Body of pancreas (tissue), 4 donors: ENCODE measurements around the gene PUSL1. TPM values are rescaled to one million over a fixed set of nuclear protein-coding genes. Genes with fewer than 3 reads are reported as not detected.

ENCODE experiments used
- ATAC-seq: fragments of 150-250 bp; one replicate; pipeline ENCODE4 v1.9.1; 2016
- DNase-seq, 4 donors: peaks; one replicate each; pipeline ENCODE4 v3.0.0-alpha.2; 2019
- H3K27ac ChIP-seq, 4 donors: fragments of 200-600 bp; sonication (generic); 1 replicate in 3 of 4; 2 replicates in 1 of 4; pipeline versions ENCODE4 v1.5.1 to v1.6.1; 2016 to 2019; ENCODE audit warnings: mild to moderate bottlenecking in 1 of 4, mixed read lengths in 1 of 4, moderate library complexity in 1 of 4
- H3K27me3 ChIP-seq, 2 donors: fragments of 200-600 bp; sonication (generic); one replicate each; pipeline ENCODE4 v1.6.0; 2016; ENCODE audit warnings: mild to moderate bottlenecking in 1 of 2
- H3K36me3 ChIP-seq, 2 donors: fragments of 200-600 bp; sonication (generic); replicated peaks in 1 of 2; 2 replicates each; pipeline ENCODE4 v1.5.1; 2016; ENCODE audit warnings: low read depth in 2 of 2; ENCODE audit not compliant: insufficient read depth in 1 of 2
- H3K4me1 ChIP-seq: fragments of 200-600 bp; sonication (generic); one replicate; pipeline ENCODE4 v1.6.0; 2016
- H3K4me3 ChIP-seq, 2 donors: fragments of 200-600 bp; sonication (generic); 1 replicate in 1 of 2; 2 replicates in 1 of 2; pipeline ENCODE4 v1.5.1; 2016 to 2019
- H3K9me3 ChIP-seq, 3 donors: fragments of 200-600 bp; sonication (generic); 1 replicate in 2 of 3; 2 replicates in 1 of 3; pipeline ENCODE4 v1.5.1; 2016
- CTCF ChIP-seq, 7 experiments: fragments of 450-650 bp in 4 of 7; fragments of 200-600 bp in 3 of 7; sonication (generic) in 3 of 7; IDR thresholded peaks; one replicate each; pipeline ENCODE4 v1.5.1; 2016 to 2019; ENCODE audit warnings: antibody characterized with exemption in 7 of 7
- POLR2A ChIP-seq, 3 donors: fragments of 450-650 bp; IDR thresholded peaks; one replicate each; pipeline ENCODE4 v1.6.1; 2016; ENCODE audit warnings: antibody characterized with exemption in 3 of 3, mild to moderate bottlenecking in 2 of 3
- WGBS, 2 donors: methylation state at CpG; one replicate each; pipeline ENCODE4 v1.1.5; 2017; 5-methylcytosine and 5-hydroxymethylcytosine counted together
- intact Hi-C: fragments of 100-400 bp; cut with DNase I; formaldehyde crosslinking; loops from one replicate; pipeline ENCODE4 v1.15.1; 2023
- microRNA-seq, 2 donors: library from miRNA; unstranded; fragments of <30 nt; microRNA quantifications; one replicate each; pipeline ENCODE4, GENCODE V29; 2016; ENCODE audit warnings: borderline number of aligned reads in 2 of 2, borderline replicate concordance in 2 of 2
- small RNA-seq: library from RNA; depleted of rRNA; stranded (forward); fragments of <200 nt; gene quantifications from one replicate; pipeline ENCODE3, GENCODE V24; 2016
- total RNA-seq, 2 donors: library from RNA; depleted of rRNA; stranded (reverse); fragments of >200 nt; gene quantifications; one replicate each; pipeline ENCODE4 v1.1.0, GENCODE V29; 2016

Gene PUSL1
- total RNA-seq, 2 donors from 2014 or later, result 20.2 to 20.8 TPM

- Histone ChIP-seq H3K9me3 (no peaks in the 10 kb centered on the region), H3K4me3 (no peak overlapping the region), H3K4me1 (peaks cover 7% of the 10 kb centered on the region), H3K27ac (peak overlapping the region in 2 of 4 donors; percentile 39 to 59), H3K36me3 (no peaks in the 10 kb centered on the region), H3K27me3 (peaks cover 0 to 12% of the 10 kb centered on the region in 2 donors)
- intact Hi-C loops, result no loop called here
- 53 to 100% methylated on average over 1 to 6 of the region's 6 CpGs for WGBS, 2 donors
- TF ChIP-seq CTCF (IDR thresholded peaks at IDR 0.05) (no peak), POLR2A (IDR thresholded peaks at IDR 0.05) (no peak)
- DNase-seq (peak in 1 of 4 donors; percentile 13), ATAC-seq (no peak)
Observed at GRCh38 chr1:1359308-1359663, 50.9 kb downstream of the PUSL1 start.

GRCh38 chr1:1359664-1360468 is 51.5 kb downstream of the PUSL1 start:
- intact Hi-C loops, result no loop called here
- H3K27ac ChIP-seq, result peak overlapping the region in 2 of 4 donors; percentile 21 to 34
- peaks cover 1% of the 10 kb centered on the region for H3K4me1 ChIP-seq
- DNase-seq (peak in 1 of 4 donors; percentile 16), ATAC-seq (peak; percentile 5)
- H3K27me3 ChIP-seq, result peaks cover 0 to 6% of the 10 kb centered on the region in 2 donors
- H3K36me3 ChIP-seq, result no peaks in the 10 kb centered on the region
- no peak overlapping the region for H3K4me3 ChIP-seq
- no peak for TF ChIP-seq CTCF (IDR thresholded peaks at IDR 0.05)
- TF ChIP-seq POLR2A (IDR thresholded peaks at IDR 0.05), result no peak
- WGBS, 2 donors, result 43 to 64% methylated on average over 14 to 28 of the region's 28 CpGs
- H3K9me3 ChIP-seq, result no peaks in the 10 kb centered on the region

GRCh38 chr1:1360506-1361169 is 52.2 kb downstream of the PUSL1 start:
- peak overlapping the region in 1 of 4 donors; percentile 6 for H3K27ac ChIP-seq
- peak; percentile 34 for ATAC-seq
- WGBS, 2 donors, result 70 to 77% methylated on average over 14 to 20 of the region's 20 CpGs
- TF ChIP-seq CTCF (IDR thresholded peaks at IDR 0.05) (no peak), POLR2A (IDR thresholded peaks at IDR 0.05) (no peak)
- no peak overlapping the region for H3K4me3 ChIP-seq
- no peaks in the 10 kb centered on the region for H3K36me3 ChIP-seq
- peaks cover 0 to 5% of the 10 kb centered on the region in 2 donors for H3K27me3 ChIP-seq
- peak in 2 of 4 donors; percentile 39 to 56 for DNase-seq
- intact Hi-C loops, result no loop called here
- no peaks in the 10 kb centered on the region for H3K4me1 ChIP-seq
- no peaks in the 10 kb centered on the region for H3K9me3 ChIP-seq

Small RNA genes lying within 50 kb of the gene (microRNA-seq; reads per million reads assigned to microRNA genes)
- gene MIR6726, result 0.45 to 0.47 reads per million in 2 donors
- 0 reads per million in 2 donors for gene MIR6727
- 0.45 to 0.47 reads per million in 2 donors for gene MIR6808

Small RNA genes lying within 50 kb of the gene (small RNA-seq; reads per million reads assigned to genes)
- gene MIR6726, result 0.70 reads per million, percentile 15 among the genes with 10 or more reads in this experiment

Other genes with a start within 250 kb of the PUSL1 start
- gene RNF223, start 234.3 kb upstream of the PUSL1 start, total RNA-seq, result under 1 TPM in 1 of 2 donors, not detected in 1; 0.26 TPM
- gene C1orf159, start 192.5 kb upstream of the PUSL1 start, total RNA-seq, result 10 to 100 TPM in 1 of 2 donors, 1 to 10 TPM in 1; 8.8 to 13.2 TPM
- gene TTLL10, start 134.7 kb upstream of the PUSL1 start, total RNA-seq, result under 1 TPM; 0.66 to 0.78 TPM
- not detected for gene TNFRSF18, start 102.0 kb upstream of the PUSL1 start, total RNA-seq
- gene TNFRSF4, start 94.4 kb upstream of the PUSL1 start, total RNA-seq, result 1 to 10 TPM in 1 of 2 donors, under 1 TPM in 1; 0.99 to 2.6 TPM
- 10 to 100 TPM; 89.2 to 97.6 TPM for gene SDF4, start 76.6 kb upstream of the PUSL1 start, total RNA-seq
- gene B3GALT6, start 76.4 kb upstream of the PUSL1 start, total RNA-seq, result 10 to 100 TPM; 18.4 to 35.6 TPM
- not detected for gene C1QTNF12, start 61.9 kb upstream of the PUSL1 start, total RNA-seq
- gene UBE2J2, start 34.7 kb upstream of the PUSL1 start, total RNA-seq, result 10 to 100 TPM; 23.6 to 39.2 TPM
- gene SCNN1D, start 28.2 kb upstream of the PUSL1 start, total RNA-seq, result 1 to 10 TPM; 4.0 to 4.2 TPM
- gene ACAP3, start 667 bp upstream of the PUSL1 start, total RNA-seq, result 10 to 100 TPM; 37.9 to 53.7 TPM
- gene INTS11, start 16.1 kb downstream of the PUSL1 start, total RNA-seq, result 100 to 1,000 TPM in 1 of 2 donors, 10 to 100 TPM in 1; 89.0 to 189 TPM
- 10 to 100 TPM; 15.6 to 33.0 TPM for gene CPTP, start 16.2 kb downstream of the PUSL1 start, total RNA-seq
- gene TAS1R3, start 22.7 kb downstream of the PUSL1 start, total RNA-seq, result under 1 TPM in 1 of 2 donors, not detected in 1; 0.26 TPM
- 10 to 100 TPM; 58.1 to 84.4 TPM for gene DVL1, start 40.8 kb downstream of the PUSL1 start, total RNA-seq
- 10 to 100 TPM; 23.3 to 48.5 TPM for gene MXRA8, start 50.0 kb downstream of the PUSL1 start, total RNA-seq
- gene AURKAIP1, start 66.6 kb downstream of the PUSL1 start, total RNA-seq, result 10 to 100 TPM; 79.4 to 93.7 TPM
- 100 to 1,000 TPM; 225 to 246 TPM for gene CCNL2, start 90.7 kb downstream of the PUSL1 start, total RNA-seq
- 10 to 100 TPM; 72.8 to 85.9 TPM for gene MRPL20, start 98.7 kb downstream of the PUSL1 start, total RNA-seq
- gene ANKRD65, start 112.7 kb downstream of the PUSL1 start, total RNA-seq, result 10 to 100 TPM; 11.2 to 15.5 TPM
- gene VWA1, start 127.1 kb downstream of the PUSL1 start, total RNA-seq, result 10 to 100 TPM; 47.1 to 55.5 TPM
- gene ATAD3C, start 141.1 kb downstream of the PUSL1 start, total RNA-seq, result 1 to 10 TPM; 1.6 to 2.3 TPM
- 10 to 100 TPM; 16.6 to 37.2 TPM for gene ATAD3B, start 163.2 kb downstream of the PUSL1 start, total RNA-seq
- 10 to 100 TPM; 15.8 to 20.8 TPM for gene ATAD3A, start 203.6 kb downstream of the PUSL1 start, total RNA-seq
- 1 to 10 TPM; 1.0 to 3.6 TPM for gene TMEM240, start 232.0 kb downstream of the PUSL1 start, total RNA-seq